K562 (cell line): ENCODE measurements around the gene PDGFRA. TPM values are rescaled to one million over a fixed set of nuclear protein-coding genes. Genes with fewer than 3 reads are reported as not detected.

ENCODE experiments used
- ATAC-seq: fragments of 200-7000 bp; cut with Tn5 transposase; 3 replicates; pipeline ENCODE4 v1.9.1; 2020; ENCODE audit warnings: moderate library complexity
- Bru-seq: library from RNA; stranded (reverse); fragments of 400-500 nt; gene quantifications from one replicate; lab custom pipeline; 2021; lab: Mats Ljungman, UMichigan
- BruChase-seq, 2 experiments: library from RNA; stranded (reverse); fragments of 400-500 nt; gene quantifications; one replicate each; lab custom pipeline; 2021; lab: Mats Ljungman, UMichigan
- BruUV-seq: library from RNA; stranded (reverse); fragments of 400-500 nt; replicated peaks from 2 replicates; lab custom pipeline; 2021; lab: Mats Ljungman, UMichigan
- CTCF ChIA-PET: fragments of 300-600 bp; formaldehyde crosslinking; extraction: SDS; loops from one replicate; lab custom pipeline; 2021; ENCODE audit warnings: low intra/inter-chr PET ratio; lab: Yijun Ruan, JAX
- POLR2A ChIA-PET: fragments of 300-600, 350-650 bp; sonication (Branson Sonifier 250); formaldehyde crosslinking; extraction: SDS; loops from one replicate; lab custom pipeline; 2021; ENCODE audit warnings: antibody characterized with exemption, inconsistent platforms; lab: Yijun Ruan, JAX
- DNase-seq, 4 experiments: peaks; one replicate each; pipeline versions ENCODE4 v3.0.0 to v3.0.0-alpha.2; 2011 to 2018; ENCODE audit warnings: low spot score in 3 of 4, mixed read lengths in 3 of 4; ENCODE audit errors: extremely low read depth in 1 of 4
- FAIRE-seq: peaks from 2 replicates; lab custom pipeline; 2011; peaks lifted over from hg19 to GRCh38; lab: Jason Lieb, UNC
- H2AFZ ChIP-seq: 2 replicates; pipeline ENCODE4 v1.6.0; 2011; ENCODE audit warnings: low read depth, low read length, control low read depth, inconsistent platforms
- H3K27ac ChIP-seq: fragments of 200-600 bp; 3 replicates; pipeline ENCODE4 v1.8.0; 2011; ENCODE audit warnings: low read depth, mild to moderate bottlenecking, control low read depth, inconsistent platforms, low read length, moderate library complexity, mixed read lengths; ENCODE audit errors: extremely low read depth
- H3K27me3 ChIP-seq, 2 experiments: fragments of 300-600 bp in 1 of 2; 2 replicates in 1 of 2; 3 replicates in 1 of 2; pipeline versions ENCODE4 v1.6.0 to v1.8.0; 2011; ENCODE audit warnings: inconsistent platforms in 2 of 2, low read length in 2 of 2, mild to moderate bottlenecking in 1 of 2, mixed read lengths in 1 of 2, moderate library complexity in 1 of 2; ENCODE audit not compliant: control insufficient read depth in 2 of 2, insufficient read depth in 2 of 2
- H3K36me3 ChIP-seq: fragments of 300-600 bp; 3 replicates; pipeline ENCODE4 v1.8.0; 2011; ENCODE audit warnings: mild to moderate bottlenecking, low read length, inconsistent platforms; ENCODE audit not compliant: control insufficient read depth, insufficient read depth
- H3K4me1 ChIP-seq, 2 experiments: fragments of 200-600 bp in 1 of 2; replicated peaks in 1 of 2; 2 replicates in 1 of 2; 3 replicates in 1 of 2; pipeline versions ENCODE4 v1.5.1 to v1.8.0; 2011; ENCODE audit warnings: inconsistent platforms in 2 of 2, low read length in 2 of 2, mild to moderate bottlenecking in 1 of 2, mixed read lengths in 1 of 2, moderate library complexity in 1 of 2; ENCODE audit not compliant: control insufficient read depth in 2 of 2, insufficient read depth in 2 of 2
- H3K4me2 ChIP-seq: 2 replicates; pipeline ENCODE4 v1.6.1; 2011; ENCODE audit warnings: low read length, control low read depth, inconsistent platforms, mixed read lengths; ENCODE audit not compliant: insufficient read depth
- H3K4me3 ChIP-seq: fragments of 200-600 bp; sonication (generic), shearing (Covaris generic); 2 replicates; pipeline ENCODE4 v1.5.1; 2016; ENCODE audit warnings: control low read depth, inconsistent platforms
- H3K79me2 ChIP-seq: fragments of 200-600 bp; 3 replicates; pipeline ENCODE4 v1.8.0; 2011; ENCODE audit warnings: low read length, inconsistent platforms; ENCODE audit not compliant: control insufficient read depth, insufficient read depth
- H3K9ac ChIP-seq, 2 experiments: 2 replicates each; pipeline versions ENCODE4 v1.6.0 to v1.6.1; 2011; ENCODE audit warnings: low read depth in 2 of 2, low read length in 2 of 2, control low read depth in 1 of 2, inconsistent platforms in 1 of 2, mild to moderate bottlenecking in 1 of 2, mixed read lengths in 1 of 2; ENCODE audit not compliant: insufficient read depth in 1 of 2
- H3K9me1 ChIP-seq: one replicate; pipeline ENCODE4 v1.6.0; 2011; ENCODE audit warnings: inconsistent platforms, mild to moderate bottlenecking, low read length, moderate library complexity; ENCODE audit not compliant: control insufficient read depth, insufficient read depth
- H3K9me3 ChIP-seq: replicated peaks from 2 replicates; pipeline ENCODE4 v1.5.1; 2011; ENCODE audit warnings: low read depth, low read length, inconsistent platforms; ENCODE audit not compliant: control insufficient read depth, insufficient read depth
- H4K20me1 ChIP-seq: replicated peaks from 2 replicates; pipeline ENCODE4 v1.6.1; 2011; ENCODE audit warnings: low read length, inconsistent platforms, mixed read lengths; ENCODE audit not compliant: control insufficient read depth, insufficient read depth
- CEBPG ChIP-seq, 3 experiments: fragments of 200-800 bp in 1 of 3; sonication (Bioruptor generic) in 1 of 3; sonication (generic) in 1 of 3; formaldehyde crosslinking in 1 of 3; IDR thresholded peaks in 2 of 3; conservative IDR thresholded peaks in 1 of 3; 2 replicates each; pipeline versions ENCODE4 v1.6.1 to v1.8.0; 2016 to 2022; ENCODE audit warnings: missing compliant biosample characterization in 2 of 3, missing genetic modification characterization in 2 of 3, mild to moderate bottlenecking in 1 of 3, missing genetic modification reagents in 1 of 3
- GABPB1 ChIP-seq: sonication (generic); formaldehyde crosslinking; IDR thresholded peaks from 2 replicates; pipeline ENCODE4 v1.8.0; 2022; ENCODE audit warnings: mild to moderate bottlenecking, missing genetic modification reagents
- MTF1 ChIP-seq: fragments of 250-450 bp; sonication (Bioruptor Pico); IDR thresholded peaks from 2 replicates; pipeline ENCODE4 v1.9.0; 2021; ENCODE audit warnings: moderate library complexity, mild to moderate bottlenecking, inconsistent platforms, borderline replicate concordance
- SMARCE1 ChIP-seq: fragments of 450-650 bp; IDR thresholded peaks from 2 replicates; pipeline ENCODE4 v1.7.1; 2016; ENCODE audit warnings: mild to moderate bottlenecking
- ZNF318 ChIP-seq, 2 experiments: fragments of 450-650 bp; IDR thresholded peaks; 2 replicates each; pipeline ENCODE4 v1.6.1; 2016; ENCODE audit warnings: mild to moderate bottlenecking in 2 of 2, borderline replicate concordance in 1 of 2, low read depth in 1 of 2, moderate library complexity in 1 of 2
- ZNF347 ChIP-seq: fragments of 450-650 bp; formaldehyde crosslinking; IDR thresholded peaks from 2 replicates; pipeline ENCODE4 v1.4.0; 2020; ENCODE audit warnings: low read depth, mild to moderate bottlenecking, moderate library complexity
- WGBS: fragments of 100-300 bp; shearing (Covaris generic); methylation state at CpG from one replicate; pipeline ENCODE4 v1.1.6; 2016; ENCODE audit warnings: low coverage, mixed read lengths; ENCODE audit not compliant: insufficient coverage; ENCODE audit errors: missing lambda C conversion rate; 5-methylcytosine and 5-hydroxymethylcytosine counted together
- in situ Hi-C: fragments of 300-500 bp; cut with MboI; formaldehyde crosslinking; loops from 4 replicates; pipeline ENCODE4 v1.15.0; 2018; ENCODE audit warnings: inconsistent platforms, mixed read lengths
- intact Hi-C: fragments of 100-400 bp; cut with micrococcal nuclease; formaldehyde crosslinking; loops from 2 replicates; pipeline ENCODE4 v1.14.2; 2022
- long read RNA-seq, 3 experiments: library from polyadenylated mRNA in 2 of 3; library from RNA in 1 of 3; unstranded in 2 of 3; stranded (forward) in 1 of 3; transcript quantifications; one replicate each; pipeline ENCODE4 v2.0.0, GENCODE V29; 2019 to 2022
- polyA minus RNA-seq, 3 experiments: library from RNA; depleted of rRNA, polyadenylated mRNA; stranded (reverse); fragments of >200 nt; gene quantifications; 2 replicates each; pipeline ENCODE4 v1.2.3, GENCODE V29; 2011
- polyA plus RNA-seq, 8 experiments: library from polyadenylated mRNA; depleted of rRNA in 4 of 8; stranded (reverse) in 5 of 8; unstranded in 3 of 8; fragments of >200 nt; fragmentation: Nextera tagmentation in 2 of 8; fragmentation: Illumina TruSeq in 1 of 8; extraction: Ambion mirVana in 2 of 8; extraction: Trizol in 1 of 8; gene quantifications; 2 replicates each; pipeline versions ENCODE4 v1.2.1 to v1.2.3, GENCODE V29; 2011 to 2014; ENCODE audit warnings: inconsistent platforms in 1 of 8, missing spikeins in 1 of 8
- total RNA-seq, 7 experiments: library from RNA; depleted of rRNA in 6 of 7; stranded (reverse); fragments of >200 nt in 6 of 7; fragmentation: Illumina TruSeq in 2 of 7; extraction: Trizol in 2 of 7; gene quantifications; 2 replicates each; pipeline versions ENCODE4 v1.2.1 to v1.2.3, GENCODE V29; 2011 to 2021; ENCODE audit warnings: low replicate concordance in 1 of 7
- TF ChIP-seq, protein P1 (sequence below): fragments of 250-450 bp; sonication (Bioruptor Pico); IDR thresholded peaks from 2 replicates; pipeline ENCODE4 v1.4.0; 2020

The PDGFRA gene
- not detected in 2 replicates for total RNA-seq (2011; cell fraction: chromatin; rRNA removed; ENCODE audit: low replicate concordance)
- not detected in 2 replicates for total RNA-seq (2011; cell fraction: nucleolus; rRNA removed)
- not detected in 2 replicates for total RNA-seq (2011; cell fraction: nucleoplasm; rRNA removed)
- not detected in 2 replicates for total RNA-seq (2014; rRNA removed)
- not detected in 2 replicates for total RNA-seq (2014; rRNA removed; fragmentation: Illumina TruSeq; extraction: Trizol)
- total RNA-seq (2015; rRNA removed; fragmentation: Illumina TruSeq; extraction: Trizol): not detected in 2 replicates
- total RNA-seq (2021): 0.29 and 0.40 TPM in 2 replicates
- not detected in 2 replicates for polyA plus RNA-seq (2011; rRNA removed)
- not detected in 2 replicates for polyA plus RNA-seq (2011; cell fraction: cytosol; rRNA removed)
- not detected in 2 replicates for polyA plus RNA-seq (2011; cell fraction: nucleus; rRNA removed)
- not detected in 2 replicates for polyA plus RNA-seq (2012)
- not detected in 2 replicates for polyA plus RNA-seq (2014; fragmentation: Illumina TruSeq; extraction: Trizol)
- not detected for polyA plus RNA-seq (2014; fragmentation: Nextera tagmentation; extraction: Ambion mirVana)
- polyA plus RNA-seq (2014; rRNA removed): not detected in 2 replicates
- not detected in 2 replicates for polyA minus RNA-seq (2011; rRNA and poly(A)+ RNA removed)
- not detected in 2 replicates for polyA minus RNA-seq (2011; cell fraction: cytosol; rRNA and poly(A)+ RNA removed)
- not detected in 2 replicates for polyA minus RNA-seq (2011; cell fraction: nucleus; rRNA and poly(A)+ RNA removed)
- not detected for Bru-seq, nascent RNA
- BruChase-seq, experiment 1, labeled RNA remaining after a 2-hour chase: not detected
- BruChase-seq, experiment 2, labeled RNA remaining after a 6-hour chase: not detected
- long read RNA-seq, experiment 1: 0 reads
- long read RNA-seq, experiment 2: 0 reads
- long read RNA-seq, experiment 3: 0 reads

DNA sequence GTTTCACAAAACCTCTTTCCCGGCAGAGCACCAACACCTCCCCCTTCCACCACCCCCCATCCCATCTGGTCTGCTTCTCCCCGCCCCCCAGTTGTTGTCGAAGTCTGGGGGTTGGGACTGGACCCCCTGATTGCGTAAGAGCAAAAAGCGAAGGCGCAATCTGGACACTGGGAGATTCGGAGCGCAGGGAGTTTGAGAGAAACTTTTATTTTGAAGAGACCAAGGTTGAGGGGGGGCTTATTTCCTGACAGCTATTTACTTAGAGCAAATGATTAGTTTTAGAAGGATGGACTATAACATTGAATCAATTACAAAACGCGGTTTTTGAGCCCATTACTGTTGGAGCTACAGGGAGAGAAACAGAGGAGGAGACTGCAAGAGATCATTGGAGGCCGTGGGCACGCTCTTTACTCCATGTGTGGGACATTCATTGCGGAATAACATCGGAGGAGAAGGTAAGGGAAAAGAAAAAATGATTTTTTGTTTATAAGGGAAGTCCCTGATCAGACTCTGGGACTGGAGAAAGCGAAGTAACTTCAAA is at the start of gene PDGFRA:
PDGFRA (plus strand) TSS at position 333 of the 541 bp plus-strand sequence. CDS start 29,476 bp downstream, outside the sequence.
- Histone ChIP-seq H3K4me2 (no peak within 1 kb of the TSS), H3K36me3 (no peaks in the 10 kb centered on the region), H4K20me1 (peaks cover 11% of the 10 kb centered on the region; the same call in 1 of the 2 replicates), H3K79me2 (no peaks in the 10 kb centered on the region), H3K9me3 (no peaks in the 10 kb centered on the region), H3K9ac (no peak within 1 kb of the TSS; a peak in 1 of 4 replicates), H2AFZ (peak within 1 kb of the TSS; percentile 40; the same call in 1 of the 2 replicates), H3K9me1 (no peaks in the 10 kb centered on the region), H3K27ac (no peak within 1 kb of the TSS), H3K4me1 (peaks cover 0 to 26% of the 10 kb centered on the region in 2 experiments; a peak in 2 of 5 replicates), H3K4me3 (no peak within 1 kb of the TSS), H3K27me3 (peaks cover 31 to 68% of the 10 kb centered on the region in 2 experiments)
- BruUV-seq: no TSS peak
- no peak for FAIRE-seq
- ChIA-PET CTCF (no interaction called here), POLR2A (no interaction called here)
- intact Hi-C loops: no loop called here
- no peak for ATAC-seq
- 10% methylated on average over 14 of the region's 15 CpGs for WGBS
- no peak for DNase-seq
- in situ Hi-C loops: loop anchor here (5.0 to 25.0 kb wide), 5 partner anchors 322 to 1842 kb away; no protein-coding TSS in a partner anchor
- TF ChIP-seq CEBPG (CRISPR knock-in tag; IDR thresholded peaks at IDR 0.05) (no peak), CEBPG (tag; conservative IDR thresholded peaks at IDR 0.05 in 1 of 2, IDR thresholded peaks at IDR 0.05 in 1 of 2) (peak; percentile 17 to 32; a peak in 1 of 4 replicates), GABPB1 (CRISPR knock-in tag) (no peak), SMARCE1 (no peak), MTF1 (CRISPR knock-in tag) (no peak), ZNF318 (IDR thresholded peaks at IDR 0.05; ENCODE audit: borderline replicate concordance in 1 of 2, low read depth in 1 of 2) (no peak), ZNF347 (no peak)
- TF ChIP-seq, protein P1, sequence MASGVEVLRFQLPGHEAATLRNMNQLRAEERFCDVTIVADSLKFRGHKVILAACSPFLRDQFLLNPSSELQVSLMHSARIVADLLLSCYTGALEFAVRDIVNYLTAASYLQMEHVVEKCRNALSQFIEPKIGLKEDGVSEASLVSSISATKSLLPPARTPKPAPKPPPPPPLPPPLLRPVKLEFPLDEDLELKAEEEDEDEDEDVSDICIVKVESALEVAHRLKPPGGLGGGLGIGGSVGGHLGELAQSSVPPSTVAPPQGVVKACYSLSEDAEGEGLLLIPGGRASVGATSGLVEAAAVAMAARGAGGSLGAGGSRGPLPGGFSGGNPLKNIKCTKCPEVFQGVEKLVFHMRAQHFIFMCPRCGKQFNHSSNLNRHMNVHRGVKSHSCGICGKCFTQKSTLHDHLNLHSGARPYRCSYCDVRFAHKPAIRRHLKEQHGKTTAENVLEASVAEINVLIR: no peak
